SK-N-SH (cell line): Measurements from ENCODE around the gene EVX1. TPM values are rescaled to one million over a fixed set of nuclear protein-coding genes. Genes with fewer than 3 reads are reported as not detected.

Experiments used
- CTCF ChIA-PET: fragments of 300-600, 350-600 bp; formaldehyde crosslinking; extraction: SDS; loops from one replicate; lab custom pipeline; 2021; lab: Yijun Ruan, JAX
- POLR2A ChIA-PET: fragments of 350-600 bp; sonication (Branson Sonifier 250); formaldehyde crosslinking; extraction: SDS; loops from one replicate; lab custom pipeline; 2020; ENCODE audit warnings: antibody characterized with exemption, inconsistent platforms; lab: Yijun Ruan, JAX
- DNase-seq: peaks from one replicate; pipeline ENCODE4 v3.0.0; 2012
- H2AFZ ChIP-seq: fragments of 200-600 bp; sonication (generic); 2 replicates; pipeline ENCODE4 v1.8.1; 2016; ENCODE audit warnings: antibody characterized with exemption, mild to moderate bottlenecking, low read depth
- H3F3A ChIP-seq: fragments of 200-600 bp; sonication (generic); replicated peaks from 2 replicates; pipeline ENCODE3; 2016; ENCODE audit warnings: antibody characterized with exemption, mild to moderate bottlenecking; ENCODE audit not compliant: insufficient read depth
- H3K27ac ChIP-seq, 2 experiments: fragments of 200-500 bp in 1 of 2; fragments of 200-600 bp in 1 of 2; sonication (Bioruptor generic) in 1 of 2; sonication (generic), shearing (Covaris generic) in 1 of 2; 2 replicates each; pipeline versions ENCODE4 v1.5.1 to v1.6.1; 2014 to 2016; ENCODE audit warnings: low read depth in 2 of 2, inconsistent platforms in 1 of 2, low read length in 1 of 2, mild to moderate bottlenecking in 1 of 2, mixed read lengths in 1 of 2
- H3K27me3 ChIP-seq: fragments of 200-600 bp; sonication (generic), shearing (Covaris generic); 2 replicates; pipeline ENCODE4 v1.6.1; 2016; ENCODE audit warnings: mixed run types; ENCODE audit not compliant: insufficient read depth
- H3K36me3 ChIP-seq, 2 experiments: fragments of 200-500 bp in 1 of 2; fragments of 200-600 bp in 1 of 2; sonication (Bioruptor generic) in 1 of 2; sonication (generic) in 1 of 2; replicated peaks in 1 of 2; 2 replicates each; pipeline versions ENCODE3 to v1.5.1; 2014 to 2016; ENCODE audit warnings: low read length in 1 of 2, mild to moderate bottlenecking in 1 of 2; ENCODE audit not compliant: insufficient read depth in 2 of 2, control insufficient read depth in 1 of 2
- H3K4me1 ChIP-seq, 2 experiments: fragments of 200-500 bp in 1 of 2; fragments of 200-600 bp in 1 of 2; sonication (Bioruptor generic) in 1 of 2; sonication (generic), shearing (Covaris generic) in 1 of 2; 2 replicates each; pipeline versions ENCODE4 v1.5.1 to v1.6.1; 2014 to 2016; ENCODE audit warnings: low read depth in 1 of 2, low read length in 1 of 2, mixed run types in 1 of 2; ENCODE audit not compliant: insufficient read depth in 2 of 2, control insufficient read depth in 1 of 2
- H3K4me2 ChIP-seq: fragments of 200-600 bp; sonication (generic), shearing (Covaris generic); 2 replicates; pipeline ENCODE4 v1.6.1; 2017; ENCODE audit warnings: mixed run types
- H3K4me3 ChIP-seq, 2 experiments: fragments of 200-500 bp in 1 of 2; fragments of 200-600 bp in 1 of 2; sonication (Bioruptor generic) in 1 of 2; sonication (generic), shearing (Covaris generic) in 1 of 2; 2 replicates each; pipeline versions ENCODE4 v1.5.1 to v1.8.1; 2014 to 2016; ENCODE audit warnings: low read depth in 2 of 2, inconsistent platforms in 1 of 2, low read length in 1 of 2, mild to moderate bottlenecking in 1 of 2, mixed read lengths in 1 of 2, moderate library complexity in 1 of 2
- H3K79me2 ChIP-seq: fragments of 200-600 bp; sonication (generic); 2 replicates; pipeline ENCODE4 v1.8.1; 2017; ENCODE audit warnings: mild to moderate bottlenecking; ENCODE audit not compliant: insufficient read depth
- H3K9ac ChIP-seq: fragments of 200-600 bp; sonication (generic); 2 replicates; pipeline ENCODE4 v1.6.1; 2017; ENCODE audit warnings: mixed run types
- H3K9me2 ChIP-seq: fragments of 200-600 bp; sonication (generic); 2 replicates; pipeline ENCODE4 v1.6.1; 2017; ENCODE audit warnings: mixed run types
- H3K9me3 ChIP-seq: fragments of 200-600 bp; sonication (generic); 2 replicates; pipeline ENCODE4 v1.6.1; 2017; ENCODE audit warnings: mixed run types, mild to moderate bottlenecking, moderate library complexity
- H4K20me1 ChIP-seq: fragments of 200-600 bp; sonication (generic); 2 replicates; pipeline ENCODE4 v1.6.1; 2017; ENCODE audit warnings: mild to moderate bottlenecking, mixed run types; ENCODE audit not compliant: insufficient read depth
- EP300 ChIP-seq, 2 experiments: IDR thresholded peaks; 2 replicates each; pipeline versions ENCODE4 v1.4.0 to v1.6.1; 2012; ENCODE audit warnings: borderline replicate concordance in 1 of 2, low read depth in 1 of 2, low read length in 1 of 2
- EZH2phosphoT487 ChIP-seq: fragments of 200-600 bp; sonication (generic); IDR thresholded peaks from 2 replicates; pipeline ENCODE4 v1.6.1; 2017; ENCODE audit warnings: low read depth, mixed run types, mild to moderate bottlenecking, antibody characterized with exemption, moderate library complexity, borderline replicate concordance
- FOSL2 ChIP-seq: IDR thresholded peaks from 2 replicates; pipeline ENCODE4 v1.4.0; 2012; ENCODE audit warnings: low read depth, mild to moderate bottlenecking, moderate library complexity, borderline replicate concordance
- FOXJ3 ChIP-seq: sonication (generic); formaldehyde crosslinking; IDR thresholded peaks from 2 replicates; pipeline ENCODE4 v1.5.1; 2020; ENCODE audit warnings: mild to moderate bottlenecking, missing genetic modification reagents
- FOXM1 ChIP-seq: IDR thresholded peaks from 2 replicates; pipeline ENCODE4 v1.4.0; 2012; ENCODE audit warnings: low read depth, mild to moderate bottlenecking
- JUND ChIP-seq: IDR thresholded peaks from 2 replicates; pipeline ENCODE4 v1.4.0; 2012
- MXI1 ChIP-seq: IDR thresholded peaks from 2 replicates; pipeline ENCODE4 v1.6.1; 2012; ENCODE audit warnings: mild to moderate bottlenecking, low read depth, low read length, improper control_type of control experiment
- NFIC ChIP-seq: IDR thresholded peaks from 2 replicates; pipeline ENCODE4 v1.4.0; 2012; ENCODE audit warnings: borderline replicate concordance
- NRF1 ChIP-seq: IDR thresholded peaks from 2 replicates; pipeline ENCODE4 v1.6.1; 2012; ENCODE audit warnings: low read depth, mild to moderate bottlenecking, low read length
- POLR2AphosphoS5 ChIP-seq: IDR thresholded peaks from 2 replicates; pipeline ENCODE4 v1.6.1; 2012; ENCODE audit warnings: low read depth, low read length
- RCOR1 ChIP-seq: fragments of 150-350 bp; IDR thresholded peaks from 2 replicates; pipeline ENCODE4 v1.6.1; 2017; ENCODE audit warnings: antibody characterized with exemption, low read length
- SIN3A ChIP-seq: IDR thresholded peaks from 2 replicates; pipeline ENCODE4 v1.6.1; 2012; ENCODE audit warnings: low read depth, mild to moderate bottlenecking, low read length, moderate library complexity, borderline replicate concordance
- SMC3 ChIP-seq: IDR thresholded peaks from 2 replicates; pipeline ENCODE4 v1.6.1; 2012; ENCODE audit warnings: low read depth, low read length, improper control_type of control experiment
- TCF12 ChIP-seq: IDR thresholded peaks from 2 replicates; pipeline ENCODE4 v1.4.0; 2012
- TEAD4 ChIP-seq: IDR thresholded peaks from 2 replicates; pipeline ENCODE4 v1.4.0; 2012; ENCODE audit warnings: mild to moderate bottlenecking, borderline replicate concordance; ENCODE audit not compliant: insufficient read depth
- USF2 ChIP-seq: fragments of 150-350 bp; IDR thresholded peaks from 2 replicates; pipeline ENCODE4 v1.6.1; 2017; ENCODE audit warnings: antibody characterized with exemption, low read length, low read depth, borderline replicate concordance
- WGBS: methylation state at CpG from one replicate; pipeline ENCODE4 v1.1.6; 2017; ENCODE audit warnings: low lambda C conversion rate; 5-methylcytosine and 5-hydroxymethylcytosine counted together
- polyA plus RNA-seq, 3 experiments: library from polyadenylated mRNA; depleted of rRNA; stranded (reverse); fragments of >200 nt; gene quantifications; 2 replicates each; pipeline ENCODE4 v1.2.3, GENCODE V29; 2012
- TF ChIP-seq, protein P1 (sequence below): IDR thresholded peaks from 2 replicates; pipeline ENCODE4 v1.6.1; 2012; ENCODE audit warnings: mild to moderate bottlenecking, low read depth, low read length, moderate library complexity
- TF ChIP-seq, protein P2 (sequence below): fragments of 200-600 bp; sonication (generic); IDR thresholded peaks from 2 replicates; pipeline ENCODE4 v1.6.1; 2017; ENCODE audit warnings: antibody characterized with exemption, mild to moderate bottlenecking, moderate library complexity

EVX1 gene
- polyA plus RNA-seq, 1 of the 3 experiments (the other 2 are of a cell fraction), result not detected

GRCh38 chr7:27203365-27203953 is 39.1 kb upstream of the EVX1 start:
- Histone ChIP-seq H3F3A (no peaks in the 10 kb centered on the region), H3K4me3 (no peak overlapping the region), H3K9ac (no peak overlapping the region), H2AFZ (no peak overlapping the region), H4K20me1 (peaks cover 6% of the 10 kb centered on the region; the same call in 1 of the 2 replicates), H3K4me2 (no peak overlapping the region), H3K79me2 (no peaks in the 10 kb centered on the region), H3K27ac (no peak overlapping the region), H3K9me3 (no peaks in the 10 kb centered on the region), H3K9me2 (no peaks in the 10 kb centered on the region), H3K36me3 (no peaks in the 10 kb centered on the region), H3K27me3 (peaks cover 93% of the 10 kb centered on the region), H3K4me1 (peaks cover 0 to 7% of the 10 kb centered on the region in 2 experiments; a peak in 1 of 4 replicates)
- WGBS, result 4% methylated on average over 10 of the region's 10 CpGs
- no peak for DNase-seq
- CTCF ChIA-PET, result interaction anchor here (0.7 to 7.3 kb wide), 13 partner anchors 9 to 893 kb away, joined by 3 to 37 read pairs (median 4); no protein-coding TSS in a partner anchor
- no peak for TF ChIP-seq FOXM1
- no peak for TF ChIP-seq NRF1
- TF ChIP-seq MXI1, result no peak
- no peak for TF ChIP-seq NFIC
- no peak for TF ChIP-seq EZH2phosphoT487
- no peak for TF ChIP-seq RCOR1
- no peak for TF ChIP-seq EP300 (IDR thresholded peaks at IDR 0.05; ENCODE audit: borderline replicate concordance in 1 of 2, low read depth in 1 of 2, low read length in 1 of 2)
- TF ChIP-seq TEAD4, result no peak
- TF ChIP-seq USF2, result no peak
- no peak for TF ChIP-seq FOXJ3 (CRISPR knock-in tag)
- TF ChIP-seq, protein P1, sequence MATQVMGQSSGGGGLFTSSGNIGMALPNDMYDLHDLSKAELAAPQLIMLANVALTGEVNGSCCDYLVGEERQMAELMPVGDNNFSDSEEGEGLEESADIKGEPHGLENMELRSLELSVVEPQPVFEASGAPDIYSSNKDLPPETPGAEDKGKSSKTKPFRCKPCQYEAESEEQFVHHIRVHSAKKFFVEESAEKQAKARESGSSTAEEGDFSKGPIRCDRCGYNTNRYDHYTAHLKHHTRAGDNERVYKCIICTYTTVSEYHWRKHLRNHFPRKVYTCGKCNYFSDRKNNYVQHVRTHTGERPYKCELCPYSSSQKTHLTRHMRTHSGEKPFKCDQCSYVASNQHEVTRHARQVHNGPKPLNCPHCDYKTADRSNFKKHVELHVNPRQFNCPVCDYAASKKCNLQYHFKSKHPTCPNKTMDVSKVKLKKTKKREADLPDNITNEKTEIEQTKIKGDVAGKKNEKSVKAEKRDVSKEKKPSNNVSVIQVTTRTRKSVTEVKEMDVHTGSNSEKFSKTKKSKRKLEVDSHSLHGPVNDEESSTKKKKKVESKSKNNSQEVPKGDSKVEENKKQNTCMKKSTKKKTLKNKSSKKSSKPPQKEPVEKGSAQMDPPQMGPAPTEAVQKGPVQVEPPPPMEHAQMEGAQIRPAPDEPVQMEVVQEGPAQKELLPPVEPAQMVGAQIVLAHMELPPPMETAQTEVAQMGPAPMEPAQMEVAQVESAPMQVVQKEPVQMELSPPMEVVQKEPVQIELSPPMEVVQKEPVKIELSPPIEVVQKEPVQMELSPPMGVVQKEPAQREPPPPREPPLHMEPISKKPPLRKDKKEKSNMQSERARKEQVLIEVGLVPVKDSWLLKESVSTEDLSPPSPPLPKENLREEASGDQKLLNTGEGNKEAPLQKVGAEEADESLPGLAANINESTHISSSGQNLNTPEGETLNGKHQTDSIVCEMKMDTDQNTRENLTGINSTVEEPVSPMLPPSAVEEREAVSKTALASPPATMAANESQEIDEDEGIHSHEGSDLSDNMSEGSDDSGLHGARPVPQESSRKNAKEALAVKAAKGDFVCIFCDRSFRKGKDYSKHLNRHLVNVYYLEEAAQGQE, result no peak
- no peak for TF ChIP-seq SIN3A
- TF ChIP-seq TCF12, result no peak
- no peak for TF ChIP-seq JUND
- TF ChIP-seq FOSL2, result no peak
- TF ChIP-seq, protein P2, sequence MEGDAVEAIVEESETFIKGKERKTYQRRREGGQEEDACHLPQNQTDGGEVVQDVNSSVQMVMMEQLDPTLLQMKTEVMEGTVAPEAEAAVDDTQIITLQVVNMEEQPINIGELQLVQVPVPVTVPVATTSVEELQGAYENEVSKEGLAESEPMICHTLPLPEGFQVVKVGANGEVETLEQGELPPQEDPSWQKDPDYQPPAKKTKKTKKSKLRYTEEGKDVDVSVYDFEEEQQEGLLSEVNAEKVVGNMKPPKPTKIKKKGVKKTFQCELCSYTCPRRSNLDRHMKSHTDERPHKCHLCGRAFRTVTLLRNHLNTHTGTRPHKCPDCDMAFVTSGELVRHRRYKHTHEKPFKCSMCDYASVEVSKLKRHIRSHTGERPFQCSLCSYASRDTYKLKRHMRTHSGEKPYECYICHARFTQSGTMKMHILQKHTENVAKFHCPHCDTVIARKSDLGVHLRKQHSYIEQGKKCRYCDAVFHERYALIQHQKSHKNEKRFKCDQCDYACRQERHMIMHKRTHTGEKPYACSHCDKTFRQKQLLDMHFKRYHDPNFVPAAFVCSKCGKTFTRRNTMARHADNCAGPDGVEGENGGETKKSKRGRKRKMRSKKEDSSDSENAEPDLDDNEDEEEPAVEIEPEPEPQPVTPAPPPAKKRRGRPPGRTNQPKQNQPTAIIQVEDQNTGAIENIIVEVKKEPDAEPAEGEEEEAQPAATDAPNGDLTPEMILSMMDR, result no peak
- TF ChIP-seq POLR2AphosphoS5, result no peak
- TF ChIP-seq SMC3, result no peak
- POLR2A ChIA-PET, result no interaction called here
